HG03025 (cell line): ENCODE data around the gene ASPRV1.
"Not testable (repeated sequence)": the region's sequence is repeated elsewhere in the genome, so short reads cannot be mapped to it uniquely, and the experiment has no call there.

Experiments
- ATAC-seq: cut with Tn5 transposase; IDR thresholded peaks from one replicate; pipeline ENCODE4 v1.9.1; 2021; ENCODE audit warnings: mild to moderate bottlenecking, moderate library complexity; ENCODE audit not compliant: unreplicated experiment, low FRiP score

The ASPRV1 gene

GRCh38 chr2:69961496-69961895 is at the start of gene ASPRV1:
TSS of gene ASPRV1 (minus strand) at chr2:69961631. CDS start at chr2:69961436, 195 bp downstream.
- ATAC-seq = no peak

DNA sequence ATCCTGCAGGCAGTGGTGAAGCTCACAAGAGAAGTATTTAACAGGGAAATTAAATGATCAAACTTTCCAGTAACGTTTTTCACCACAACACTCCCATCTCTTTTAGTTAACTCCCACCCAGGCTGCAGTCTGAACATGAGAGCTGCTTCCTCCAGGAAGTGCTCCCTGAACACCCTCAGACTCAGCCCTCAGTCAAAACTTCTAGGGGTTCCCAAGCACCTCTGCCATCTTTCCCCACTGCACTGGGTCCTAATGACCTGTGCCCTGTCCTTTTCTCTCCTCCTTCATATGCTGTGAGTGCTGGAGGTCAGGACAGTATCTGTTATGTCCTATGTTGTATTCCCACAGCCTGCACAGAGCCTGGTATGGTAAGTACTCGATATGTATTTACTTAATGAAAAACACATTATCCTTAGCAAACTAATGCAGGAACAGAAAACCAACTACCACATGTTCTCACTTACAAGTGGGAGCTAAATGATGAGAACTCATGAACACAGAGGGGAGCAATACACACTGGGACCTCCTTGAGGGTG is 49.2 kb upstream of the ASPRV1 start:
- no peak for ATAC-seq

DNA sequence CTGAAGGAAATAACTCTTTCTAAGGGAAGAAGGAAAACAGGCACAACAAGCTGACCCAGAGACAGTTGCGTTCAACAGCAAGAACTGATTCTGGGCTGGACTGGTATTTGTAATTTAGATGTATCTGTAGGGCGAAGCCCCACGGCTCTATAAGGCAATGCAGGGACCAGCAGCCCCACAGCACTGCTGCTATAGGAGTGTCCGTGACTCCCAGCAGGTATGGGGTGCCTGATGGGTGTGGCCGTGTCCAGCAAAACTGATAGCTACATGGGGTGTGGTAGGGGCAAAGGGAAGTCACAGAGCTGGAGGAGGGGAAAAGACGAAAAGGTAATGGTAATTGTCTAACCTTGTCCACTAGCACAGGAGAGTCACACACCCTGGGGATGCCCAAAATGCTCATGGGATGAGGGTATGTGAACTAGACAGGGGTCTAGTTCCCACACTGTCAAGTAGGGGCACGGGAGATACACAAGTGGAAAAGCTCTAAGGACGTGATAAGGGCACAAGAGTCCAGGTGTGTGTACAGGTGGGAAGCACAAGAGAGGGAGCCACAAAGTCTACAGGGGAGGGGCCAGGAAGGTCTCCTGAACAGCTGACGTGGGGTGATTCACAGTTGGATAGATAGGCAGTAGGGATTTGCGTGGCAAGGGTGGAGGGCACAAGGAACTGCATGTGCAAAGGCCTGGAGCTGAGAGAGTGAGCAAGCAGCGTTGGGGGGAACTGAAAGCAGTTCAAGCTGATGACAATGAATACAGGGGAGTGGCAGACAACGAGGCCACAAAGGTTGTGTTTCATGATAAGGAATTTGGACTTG is 48.5 kb upstream of the ASPRV1 start:
- ATAC-seq = no peak

DNA sequence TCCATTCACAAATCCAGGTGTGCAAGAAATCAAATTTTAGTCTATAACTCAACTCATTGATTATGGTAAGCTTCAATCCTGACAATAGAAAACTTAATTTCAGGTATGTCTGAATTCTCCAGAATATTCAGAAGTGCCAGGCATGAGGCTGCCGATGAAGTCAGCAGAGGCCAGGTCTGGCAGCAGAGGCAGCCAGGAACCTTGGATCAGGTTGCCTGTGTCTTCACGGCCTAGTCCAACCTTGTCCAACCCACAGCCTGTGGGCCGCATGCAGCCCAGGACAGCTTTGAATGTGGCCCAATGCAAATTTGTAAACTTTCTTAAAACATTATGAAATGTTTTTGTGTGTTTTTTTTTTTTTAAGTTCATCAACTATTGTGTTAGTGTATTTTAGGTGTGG is 46.9 kb upstream of the ASPRV1 start:
- ATAC-seq = no peak

DNA sequence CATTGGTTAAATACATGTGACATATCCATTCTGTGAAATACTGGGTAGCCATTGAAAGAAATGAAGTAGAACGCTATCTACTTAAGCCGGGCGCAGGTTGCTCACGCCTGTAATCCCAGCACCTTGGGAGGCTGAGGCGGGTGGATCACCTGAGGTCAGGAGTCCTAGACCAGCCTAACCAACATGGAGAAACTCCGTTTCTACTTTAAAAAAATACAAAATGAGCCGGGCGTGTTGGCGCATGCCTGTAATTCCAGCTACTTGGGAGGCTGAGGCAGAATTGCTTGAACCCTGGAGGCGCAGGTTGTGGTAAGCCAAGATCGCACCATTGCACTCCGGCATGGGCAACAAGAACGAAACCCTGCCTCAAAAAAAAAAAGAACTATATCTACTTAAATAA is 45.7 kb upstream of the ASPRV1 start:
- ATAC-seq = no peak

DNA sequence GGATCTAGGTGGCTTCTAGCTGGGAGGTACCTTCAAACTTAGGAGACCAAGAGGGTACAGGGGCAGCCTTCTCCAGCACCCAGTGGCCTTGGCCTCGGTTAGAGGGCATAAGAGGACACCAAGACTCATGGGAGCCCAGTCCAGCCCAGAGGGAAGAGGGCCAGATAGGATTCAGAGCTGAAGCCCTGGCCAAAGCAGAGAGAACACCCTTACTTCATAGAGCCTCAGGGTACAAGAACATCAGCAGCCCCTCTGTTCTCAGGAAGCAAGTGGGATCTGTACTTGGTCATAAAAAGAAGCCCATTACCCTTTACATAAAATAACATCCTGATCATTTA is 45.0 kb upstream of the ASPRV1 start:
- no peak for ATAC-seq

DNA sequence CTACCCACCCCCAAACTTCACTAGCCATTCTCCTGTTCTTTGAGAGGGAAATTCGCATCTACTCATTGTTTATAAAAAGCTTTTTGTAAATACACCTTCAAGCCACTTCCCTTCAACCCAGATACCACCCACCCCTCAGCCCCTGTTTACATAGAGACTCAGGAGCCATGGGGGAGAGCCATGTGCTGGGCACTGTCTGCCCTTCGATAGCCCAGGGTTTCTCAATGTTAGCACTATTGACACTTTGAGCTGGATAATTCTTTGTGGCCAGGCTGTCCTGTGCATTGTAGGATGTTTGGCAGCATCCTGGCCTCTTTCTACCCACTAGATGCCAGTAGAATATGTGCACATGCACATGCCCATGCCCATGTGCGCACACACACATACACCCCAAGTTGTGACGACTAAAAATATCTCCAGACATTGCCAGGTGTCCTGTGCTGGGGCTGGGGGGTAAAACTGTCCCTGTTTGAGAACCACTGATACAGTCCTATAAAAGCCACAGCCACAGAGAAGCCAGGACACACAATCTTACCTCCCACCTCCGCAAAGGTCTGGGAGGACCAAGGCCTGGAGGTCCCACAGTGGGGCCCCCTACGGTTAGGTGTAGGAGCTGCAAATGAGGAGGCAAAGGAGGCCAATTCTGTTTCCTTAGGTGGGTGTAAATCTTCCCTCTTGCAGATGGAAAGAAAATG is 44.5 kb upstream of the ASPRV1 start:
- ATAC-seq = no peak

DNA sequence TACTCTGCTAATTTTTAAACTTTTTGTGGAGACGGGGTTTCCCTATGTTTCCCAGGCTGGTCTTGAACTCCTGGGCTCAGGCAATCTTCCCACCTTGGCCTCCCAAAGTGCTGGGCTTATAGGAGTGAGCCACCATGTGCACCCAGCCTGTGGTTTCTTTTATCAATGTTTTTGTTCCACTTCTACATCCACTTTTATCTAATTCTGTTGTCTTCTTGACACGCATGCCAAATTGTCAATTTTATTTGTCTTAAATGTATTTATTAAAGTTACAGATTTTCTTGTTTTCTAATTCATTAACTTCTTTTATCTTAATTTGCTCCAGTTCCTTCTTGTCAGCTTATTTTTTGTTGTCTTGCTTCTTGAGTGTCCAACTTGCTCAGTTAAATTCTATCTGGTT is 43.8 kb upstream of the ASPRV1 start:
- ATAC-seq = no peak

DNA sequence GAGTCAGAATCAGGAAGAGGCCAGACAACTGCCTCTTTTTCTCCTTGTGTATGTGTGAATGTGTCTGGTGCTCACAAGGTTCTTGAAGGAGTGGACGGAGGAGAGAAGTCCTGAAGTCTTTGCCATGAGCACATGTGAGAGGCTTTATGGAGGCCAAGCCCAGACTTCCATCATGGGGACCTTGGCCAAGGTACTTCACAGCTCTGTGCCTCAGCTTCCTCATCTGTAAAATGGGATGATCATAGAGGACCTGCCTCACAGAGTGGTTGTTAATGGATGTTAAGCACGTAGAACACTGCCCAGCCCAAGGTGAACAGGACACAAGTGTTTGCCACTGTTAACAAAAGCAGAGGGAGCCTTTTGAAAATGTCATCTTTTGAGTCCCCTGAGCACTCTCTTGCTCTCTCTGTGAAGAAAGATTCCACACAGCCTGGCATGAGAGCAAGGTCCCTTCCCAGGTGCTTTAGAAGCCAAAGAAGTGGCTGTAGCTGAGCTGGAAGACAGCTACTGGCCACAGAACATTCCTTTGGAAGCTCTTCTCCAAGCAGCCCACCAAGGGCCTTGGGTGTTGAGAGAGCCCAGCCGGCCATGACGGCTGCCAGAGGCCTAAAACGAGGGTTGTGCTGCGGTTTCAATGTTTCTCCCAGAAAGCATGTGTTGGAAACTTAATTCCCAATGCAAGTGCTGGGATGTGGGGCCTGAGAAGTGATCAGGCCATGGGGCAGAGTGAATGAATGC is 41.8 kb upstream of the ASPRV1 start:
- no peak for ATAC-seq

DNA sequence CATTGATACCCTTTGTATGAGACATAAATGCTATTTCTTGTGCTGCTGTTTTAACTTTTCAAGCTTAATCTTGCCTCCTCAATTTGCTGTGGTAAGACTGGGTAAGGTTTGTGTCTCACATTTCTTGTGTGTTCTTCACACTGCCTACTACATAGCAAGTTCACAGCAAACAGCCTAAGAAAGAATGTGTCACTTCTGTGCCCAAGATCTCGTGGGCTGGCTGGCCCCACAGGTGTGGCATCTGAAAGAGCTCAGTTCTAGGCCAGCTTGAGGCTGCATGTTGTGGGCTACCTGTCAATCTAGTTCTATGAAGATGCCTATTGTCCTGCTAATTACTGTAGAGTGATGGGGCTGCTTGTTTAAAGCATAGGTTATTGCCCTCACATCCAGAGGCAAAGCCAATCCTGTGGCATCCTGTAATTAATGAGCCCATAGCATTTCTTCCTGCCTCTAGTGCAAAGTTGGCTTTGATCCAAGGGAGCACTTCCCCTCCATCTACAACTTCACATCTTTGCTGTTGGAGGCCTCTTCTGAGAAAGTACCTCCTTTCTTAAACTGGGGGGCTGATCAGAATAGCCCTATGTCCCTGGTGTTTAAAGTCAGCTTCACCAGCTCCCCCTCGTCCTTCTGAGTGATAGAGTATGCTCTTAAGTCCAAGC is 40.9 kb upstream of the ASPRV1 start:
- no peak for ATAC-seq

- not testable (repeated sequence) for ATAC-seq
Observed at GRCh38 chr2:70000529-70000928, 39.1 kb upstream of the ASPRV1 start.

GRCh38 chr2:69998761-69999160 is 37.3 kb upstream of the ASPRV1 start:
- no peak for ATAC-seq

GRCh38 chr2:69997015-69997830 is 35.8 kb upstream of the ASPRV1 start:
- ATAC-seq = no peak

- no peak for ATAC-seq
Observed at GRCh38 chr2:69995511-69995910, 34.1 kb upstream of the ASPRV1 start.

DNA sequence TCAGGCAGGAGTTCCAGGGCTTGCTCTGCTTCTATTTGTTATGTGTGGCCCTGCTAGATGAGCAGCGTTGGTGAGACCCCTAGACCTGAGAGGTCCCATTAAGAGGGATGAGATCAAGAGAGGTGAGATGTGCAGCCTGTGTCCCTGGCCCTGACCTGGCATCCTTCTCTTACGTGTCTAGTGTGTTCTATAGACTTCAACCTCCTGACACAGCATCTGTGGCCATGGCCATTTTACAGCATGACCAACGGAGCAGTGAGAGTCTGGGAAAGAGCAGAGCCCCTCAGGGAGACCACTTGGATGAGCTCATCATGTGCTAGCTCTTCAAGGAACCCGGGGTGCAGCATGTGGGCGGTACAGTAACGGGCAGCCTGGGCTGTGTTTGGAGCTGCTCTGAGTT is 32.7 kb upstream of the ASPRV1 start:
- ATAC-seq = no peak

- ATAC-seq = no peak
Observed at GRCh38 chr2:69993708-69994107, 32.3 kb upstream of the ASPRV1 start.

- no peak for ATAC-seq
Observed at GRCh38 chr2:69993048-69993565, 31.7 kb upstream of the ASPRV1 start.

GRCh38 chr2:69992310-69993047 is 31.0 kb upstream of the ASPRV1 start:
- no peak for ATAC-seq
